ENCODE measurements around the gene SCO2. TPM values are rescaled to one million over a fixed set of nuclear protein-coding genes. Genes with fewer than 3 reads are reported as not detected.

The SCO2 gene
- total RNA-seq, 4 donors from 2014 or later = 1.5 to 9.4 (median 4.4) TPM

DNA sequence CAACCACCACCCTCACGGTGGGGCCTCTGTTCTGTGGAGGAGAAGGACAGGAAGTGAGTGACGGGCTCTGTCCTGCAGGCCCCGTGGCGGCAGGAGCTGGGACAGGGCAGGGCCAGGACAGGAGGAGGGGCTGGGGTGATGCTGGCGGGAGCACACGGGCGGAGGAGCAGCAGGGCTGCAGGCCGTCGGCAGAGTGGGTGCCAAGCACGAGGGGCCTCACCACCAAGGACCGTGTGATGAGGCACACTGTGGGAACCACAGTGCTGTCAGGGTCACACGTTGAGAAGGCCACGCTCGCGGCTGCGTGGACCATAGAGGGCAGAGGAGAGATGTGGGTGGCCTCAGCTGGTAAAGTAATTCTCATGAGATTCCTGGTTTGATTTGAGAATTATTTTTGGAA is 8.5 kb downstream of the SCO2 start:
- DNase-seq (ENCODE audit: low spot score in 2 of 2) = no peak
- 77 to 81% methylated on average over 15 to 16 of the region's 16 CpGs for WGBS, 2 donors
- H3K4me3 ChIP-seq (ENCODE audit: low read depth, poor library complexity, severe bottlenecking) = no peak overlapping the region
- intact Hi-C loops (cut with DNase I; ENCODE audit: low total_unique reads) = no loop called here
- TF ChIP-seq, protein P1, sequence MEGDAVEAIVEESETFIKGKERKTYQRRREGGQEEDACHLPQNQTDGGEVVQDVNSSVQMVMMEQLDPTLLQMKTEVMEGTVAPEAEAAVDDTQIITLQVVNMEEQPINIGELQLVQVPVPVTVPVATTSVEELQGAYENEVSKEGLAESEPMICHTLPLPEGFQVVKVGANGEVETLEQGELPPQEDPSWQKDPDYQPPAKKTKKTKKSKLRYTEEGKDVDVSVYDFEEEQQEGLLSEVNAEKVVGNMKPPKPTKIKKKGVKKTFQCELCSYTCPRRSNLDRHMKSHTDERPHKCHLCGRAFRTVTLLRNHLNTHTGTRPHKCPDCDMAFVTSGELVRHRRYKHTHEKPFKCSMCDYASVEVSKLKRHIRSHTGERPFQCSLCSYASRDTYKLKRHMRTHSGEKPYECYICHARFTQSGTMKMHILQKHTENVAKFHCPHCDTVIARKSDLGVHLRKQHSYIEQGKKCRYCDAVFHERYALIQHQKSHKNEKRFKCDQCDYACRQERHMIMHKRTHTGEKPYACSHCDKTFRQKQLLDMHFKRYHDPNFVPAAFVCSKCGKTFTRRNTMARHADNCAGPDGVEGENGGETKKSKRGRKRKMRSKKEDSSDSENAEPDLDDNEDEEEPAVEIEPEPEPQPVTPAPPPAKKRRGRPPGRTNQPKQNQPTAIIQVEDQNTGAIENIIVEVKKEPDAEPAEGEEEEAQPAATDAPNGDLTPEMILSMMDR (IDR thresholded peaks at IDR 0.05) = no peak
- TF ChIP-seq POLR2A (IDR thresholded peaks at IDR 0.05) = no peak

DNA sequence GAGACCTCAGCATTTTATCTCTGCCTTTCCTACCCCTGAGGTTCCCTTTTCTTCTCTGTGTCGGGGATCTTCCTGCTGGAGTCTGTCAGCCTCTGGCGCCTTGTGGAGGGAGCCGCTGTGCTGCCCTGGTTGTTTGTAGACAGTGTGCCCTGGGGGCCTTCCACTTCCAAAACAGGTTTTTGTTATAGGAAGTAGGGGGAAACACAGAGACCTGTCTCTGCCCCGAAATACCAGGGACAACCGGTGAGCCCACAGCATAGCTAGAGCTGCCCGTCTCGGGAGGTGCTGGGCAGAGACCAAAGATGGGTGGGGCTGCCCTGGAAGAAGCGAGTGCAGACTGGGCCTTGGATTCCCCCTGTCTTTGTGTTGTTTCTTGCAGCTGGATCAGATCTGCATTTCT is 9.3 kb downstream of the SCO2 start:
- DNase-seq (ENCODE audit: low spot score in 2 of 2) = no peak
- 46 to 54% methylated on average over 8 of the region's 8 CpGs for WGBS, 2 donors
- intact Hi-C loops (cut with DNase I; ENCODE audit: low total_unique reads) = no loop called here
- no peak overlapping the region for H3K4me3 ChIP-seq (ENCODE audit: low read depth, poor library complexity, severe bottlenecking)
- TF ChIP-seq, protein P1 (IDR thresholded peaks at IDR 0.05) = no peak
- TF ChIP-seq POLR2A (IDR thresholded peaks at IDR 0.05) = no peak

DNA sequence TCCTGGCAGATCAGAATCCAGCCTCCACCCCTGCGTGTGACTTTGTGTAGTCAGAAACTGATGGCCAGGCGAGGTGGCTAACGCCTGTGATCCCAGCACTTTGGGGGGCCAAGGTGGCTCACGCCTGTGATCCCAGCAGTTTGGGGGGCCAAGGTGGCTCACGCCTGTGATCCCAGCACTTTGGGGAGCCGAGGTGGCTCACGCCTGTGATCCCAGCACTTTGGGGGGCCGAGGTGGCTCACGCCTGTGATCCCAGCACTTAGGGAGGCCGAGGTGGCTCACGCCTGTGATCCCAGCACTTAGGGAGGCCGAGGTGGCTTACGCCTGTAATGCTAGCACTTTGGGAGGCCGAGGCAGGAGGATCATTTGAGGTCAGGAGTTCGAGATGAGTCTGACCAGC is 12.2 kb downstream of the SCO2 start:
- TF ChIP-seq, protein P1 (IDR thresholded peaks at IDR 0.05) = no peak
- no peak for TF ChIP-seq POLR2A (IDR thresholded peaks at IDR 0.05)
- DNase-seq (ENCODE audit: low spot score in 2 of 2) = no peak
- no peak overlapping the region for H3K4me3 ChIP-seq (ENCODE audit: low read depth, poor library complexity, severe bottlenecking)
- 95 to 98% methylated on average over 14 to 15 of the region's 15 CpGs for WGBS, 2 donors
- intact Hi-C loops (cut with DNase I; ENCODE audit: low total_unique reads) = no loop called here

DNA sequence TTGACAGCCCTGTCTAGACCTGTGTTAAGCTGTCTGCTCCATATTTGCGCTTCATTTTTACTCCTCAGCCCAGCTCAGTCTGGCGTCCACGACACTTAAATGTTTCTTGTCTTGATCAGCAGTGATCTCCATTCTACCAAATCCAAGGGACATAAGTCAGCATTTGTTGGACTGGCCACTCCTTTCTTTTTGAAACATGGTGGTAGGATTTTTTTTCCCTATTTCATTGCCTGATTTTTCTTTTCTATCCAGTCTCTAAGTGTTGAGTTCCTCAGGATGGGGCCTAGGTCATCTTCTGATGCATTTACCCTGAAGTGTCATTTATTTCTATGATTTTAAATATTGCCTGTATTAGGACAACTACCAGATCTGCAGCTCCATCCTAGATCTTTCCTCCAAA is 16.5 kb downstream of the SCO2 start:
- intact Hi-C loops (cut with DNase I; ENCODE audit: low total_unique reads) = no loop called here
- DNase-seq (ENCODE audit: low spot score in 2 of 2) = no peak
- TF ChIP-seq POLR2A (IDR thresholded peaks at IDR 0.05) = no peak
- TF ChIP-seq, protein P1 (IDR thresholded peaks at IDR 0.05) = no peak
- no peak overlapping the region for H3K4me3 ChIP-seq (ENCODE audit: low read depth, poor library complexity, severe bottlenecking)
- WGBS, 2 donors = 6 to 7% methylated on average over 3 of the region's 3 CpGs

DNA sequence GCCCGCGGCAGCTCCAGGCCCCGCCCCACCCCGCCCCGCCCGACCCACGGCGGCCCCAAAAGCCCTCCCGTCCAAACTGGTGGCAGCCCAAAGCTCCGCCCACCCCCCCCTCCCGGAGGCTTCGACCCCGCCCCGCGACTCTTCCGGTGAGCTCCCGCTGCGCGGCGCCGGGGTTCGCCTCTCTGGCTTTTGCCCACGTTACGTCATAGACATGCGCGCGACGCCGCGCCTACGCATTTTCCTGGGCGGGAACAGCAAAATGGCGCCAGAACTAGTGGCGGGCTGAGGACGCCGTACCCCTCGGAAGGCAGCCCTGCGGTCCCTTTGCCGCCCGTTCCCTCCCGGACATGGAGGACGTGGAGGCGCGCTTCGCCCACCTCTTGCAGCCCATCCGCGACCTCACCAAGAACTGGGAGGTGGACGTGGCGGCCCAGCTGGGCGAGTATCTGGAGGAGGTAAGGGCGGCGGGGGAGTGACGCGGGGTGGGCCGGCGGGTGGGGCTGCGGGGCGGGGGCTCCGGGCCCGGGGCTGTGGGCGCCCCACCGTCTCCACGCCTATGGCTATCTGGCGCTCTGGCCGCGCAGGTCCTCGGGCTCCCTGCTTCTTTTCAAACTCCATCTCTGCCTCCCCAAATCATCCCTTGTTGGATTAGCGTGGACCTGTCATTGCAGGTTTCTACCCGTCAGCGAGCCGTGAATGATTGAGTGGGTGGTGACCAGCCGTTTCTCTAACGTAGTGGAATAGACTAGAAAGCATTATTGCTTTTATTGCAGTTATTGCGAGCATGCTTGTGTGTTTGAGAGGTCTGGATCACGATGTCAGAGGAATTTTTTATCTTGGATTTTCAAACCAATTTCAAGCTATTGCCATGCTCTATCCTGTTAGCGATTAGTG is 17.2 kb downstream of the SCO2 start, which contains the start of gene NCAPH2:
NCAPH2 (plus strand) TSS at position 234 of the 894 bp plus-strand sequence; CDS start at position 348, 114 bp downstream.
- TF ChIP-seq POLR2A (IDR thresholded peaks at IDR 0.05) = no peak
- TF ChIP-seq, protein P1 (IDR thresholded peaks at IDR 0.05) = no peak
- peak within 1 kb of the TSS; percentile 98 for H3K4me3 ChIP-seq (ENCODE audit: low read depth, poor library complexity, severe bottlenecking)
- 0% methylated on average over 17 to 50 of the region's 76 CpGs for WGBS, 2 donors
- intact Hi-C loops (cut with DNase I; ENCODE audit: low total_unique reads) = no loop called here
- DNase-seq (ENCODE audit: low spot score in 2 of 2) = peak; percentile 95 to 99
